NCI-H524 treated with DMSO at 0.1 percent for 48 hours (cell line): ENCODE results near the gene THSD4.

Experiments
- DNase-seq: peaks from one replicate; lab custom pipeline; 2025; lab: John Stamatoyannopoulos, UW

THSD4 gene

GRCh38 chr15:71810256-71811035 lies 695.2 kb downstream of the THSD4 start, which contains the start of gene NR2E3:
Gene NR2E3 (plus strand): TSS chr15:71810554. CDS start chr15:71810744, 190 bp downstream.
- DNase-seq = no peak

- no peak for DNase-seq
Measured at GRCh38 chr15:71811036-71811736, 695.9 kb downstream of the THSD4 start.

DNA sequence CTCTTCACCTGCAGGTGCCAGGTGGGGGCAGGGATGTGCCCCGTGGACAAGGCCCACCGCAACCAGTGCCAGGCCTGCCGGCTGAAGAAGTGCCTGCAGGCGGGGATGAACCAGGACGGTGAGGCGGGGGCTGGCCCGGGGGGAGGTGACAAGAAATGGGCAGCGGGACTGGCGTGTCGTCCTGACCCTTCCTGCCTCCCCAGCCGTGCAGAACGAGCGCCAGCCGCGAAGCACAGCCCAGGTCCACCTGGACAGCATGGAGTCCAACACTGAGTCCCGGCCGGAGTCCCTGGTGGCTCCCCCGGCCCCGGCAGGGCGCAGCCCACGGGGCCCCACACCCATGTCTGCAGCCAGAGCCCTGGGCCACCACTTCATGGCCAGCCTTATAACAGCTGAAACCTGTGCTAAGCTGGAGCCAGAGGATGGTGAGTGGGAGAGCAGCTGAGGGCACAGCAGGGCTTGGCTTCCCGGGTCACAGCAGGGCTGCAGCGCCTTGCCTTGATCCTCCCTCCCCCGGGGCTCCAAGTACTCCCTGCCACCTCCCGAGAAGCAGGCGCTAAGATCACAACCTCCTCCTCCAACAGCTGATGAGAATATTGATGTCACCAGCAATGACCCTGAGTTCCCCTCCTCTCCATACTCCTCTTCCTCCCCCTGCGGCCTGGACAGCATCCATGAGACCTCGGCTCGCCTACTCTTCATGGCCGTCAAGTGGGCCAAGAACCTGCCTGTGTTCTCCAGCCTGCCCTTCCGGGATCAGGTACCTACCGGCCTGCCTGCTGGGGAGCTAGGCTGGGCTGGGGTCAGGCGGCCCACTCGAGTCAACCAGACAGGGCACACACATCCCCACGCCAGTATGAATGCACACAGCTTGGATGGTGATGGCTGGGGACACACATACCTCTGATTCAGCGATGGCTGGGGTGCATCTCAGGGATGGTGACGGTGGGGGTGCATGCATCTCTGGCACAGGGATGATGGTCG lies 696.8 kb downstream of the THSD4 start:
- no peak for DNase-seq

DNA sequence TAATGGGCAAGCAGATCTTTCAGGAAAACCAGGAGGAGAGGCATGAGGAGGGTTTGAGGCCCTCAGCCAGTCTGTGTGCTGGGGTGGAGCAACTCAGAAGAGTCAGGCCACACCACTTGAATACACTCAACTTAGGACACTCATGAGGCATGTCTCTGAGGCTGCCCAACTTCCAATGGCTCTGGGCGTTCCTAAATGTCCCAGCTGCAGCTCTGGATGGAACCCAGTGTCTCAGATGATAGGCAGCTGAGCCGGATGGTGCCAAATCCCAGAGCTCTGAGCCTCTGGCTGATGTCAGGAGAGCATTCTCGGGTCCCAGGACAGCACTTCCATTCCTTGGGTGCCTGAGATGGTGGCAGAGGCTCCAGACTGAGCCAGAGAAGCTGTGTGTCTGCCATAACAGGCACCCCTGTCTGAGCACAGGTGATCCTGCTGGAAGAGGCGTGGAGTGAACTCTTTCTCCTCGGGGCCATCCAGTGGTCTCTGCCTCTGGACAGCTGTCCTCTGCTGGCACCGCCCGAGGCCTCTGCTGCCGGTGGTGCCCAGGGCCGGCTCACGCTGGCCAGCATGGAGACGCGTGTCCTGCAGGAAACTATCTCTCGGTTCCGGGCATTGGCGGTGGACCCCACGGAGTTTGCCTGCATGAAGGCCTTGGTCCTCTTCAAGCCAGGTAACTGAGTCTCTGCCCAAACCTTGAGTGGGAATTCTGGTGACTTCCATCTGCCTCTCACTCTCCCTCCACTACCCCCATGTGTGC lies 697.9 kb downstream of the THSD4 start:
- DNase-seq = no peak

GRCh38 chr15:71813723-71814470 lies 698.6 kb downstream of the THSD4 start:
- DNase-seq = no peak

DNA sequence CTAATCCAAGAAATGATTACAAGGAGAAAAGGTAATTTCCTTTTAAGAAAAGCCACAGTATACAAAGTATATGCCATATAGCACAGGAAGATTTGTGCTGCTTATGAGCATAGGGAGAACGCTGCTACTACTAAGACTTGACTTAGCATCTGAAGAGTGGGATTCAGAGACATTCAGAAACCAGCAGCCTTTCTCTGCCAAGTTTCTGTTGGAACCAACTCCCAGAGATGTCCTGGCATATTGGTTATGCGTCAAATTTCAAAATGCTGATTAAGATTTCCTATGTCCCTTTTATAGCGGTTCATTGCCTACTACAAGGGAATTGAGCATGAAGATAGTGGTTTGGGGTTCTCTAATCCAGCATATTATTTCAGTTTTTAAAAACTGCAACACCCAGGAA lies 700.0 kb downstream of the THSD4 start:
- no peak for DNase-seq

DNA sequence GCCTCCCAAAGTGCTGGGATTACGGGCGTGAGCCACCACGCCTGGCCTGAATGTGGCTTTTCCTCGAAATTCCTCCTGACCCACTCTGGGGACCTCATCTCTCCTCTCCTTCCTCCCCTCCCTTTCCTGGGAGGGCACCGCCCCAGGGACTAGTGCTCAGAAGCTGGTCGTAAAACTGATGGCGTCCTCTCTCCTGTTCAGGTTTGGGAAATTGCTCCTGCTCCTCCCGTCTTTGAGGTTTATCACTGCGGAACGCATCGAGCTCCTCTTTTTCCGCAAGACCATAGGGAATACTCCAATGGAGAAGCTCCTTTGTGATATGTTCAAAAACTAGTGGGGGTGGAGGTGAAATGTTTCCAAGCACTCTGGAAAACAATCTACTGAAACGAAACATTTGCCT lies 702.1 kb downstream of the THSD4 start:
- DNase-seq = no peak

DNA sequence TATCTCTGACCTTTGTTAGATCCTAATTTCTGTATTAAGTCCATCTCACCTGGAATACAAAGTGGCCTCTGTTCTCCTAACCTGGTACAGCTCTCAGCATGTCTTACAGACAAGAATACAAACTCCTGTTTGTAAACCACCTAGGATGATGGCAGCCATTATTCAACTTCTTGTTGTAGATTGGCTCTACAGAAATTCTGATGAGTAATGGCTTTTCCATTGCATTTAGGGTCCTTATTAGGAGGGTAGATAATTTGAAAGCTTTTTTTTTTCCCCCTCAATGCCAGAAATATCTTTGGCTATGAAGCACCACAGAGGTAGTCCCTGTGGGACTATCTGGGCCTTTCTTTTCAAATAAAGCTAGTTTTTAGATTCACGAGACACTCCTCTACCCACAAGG lies 704.9 kb downstream of the THSD4 start:
- no peak for DNase-seq

DNA sequence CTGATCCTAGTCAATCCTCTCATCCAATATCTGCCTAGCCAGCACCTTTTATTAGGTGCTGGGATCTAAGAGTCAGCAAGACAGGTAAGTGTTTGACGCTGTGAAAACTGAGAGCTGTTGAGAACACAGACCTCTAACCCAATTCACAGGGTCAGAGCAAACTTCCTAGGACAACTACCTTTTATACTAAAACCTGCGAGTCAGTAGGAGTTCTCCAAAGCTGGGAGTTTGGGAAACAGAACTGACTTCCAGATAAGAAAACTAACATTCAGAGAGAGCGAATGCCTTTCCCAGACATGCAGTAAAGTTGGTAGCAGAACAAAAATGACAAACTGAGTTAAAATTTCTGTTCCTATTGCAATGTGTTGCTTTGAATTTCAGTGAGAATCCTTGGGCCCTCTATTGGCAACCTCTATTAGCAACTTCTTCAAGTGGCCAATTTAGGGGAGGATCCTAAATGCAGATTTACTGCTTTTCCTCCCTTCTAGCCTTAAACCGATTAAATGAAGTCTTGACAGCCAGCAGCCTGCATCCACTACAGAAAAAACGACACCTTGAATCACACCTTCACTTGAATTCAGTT lies 706.4 kb downstream of the THSD4 start:
- no peak for DNase-seq

- DNase-seq = no peak
Measured at GRCh38 chr15:71822890-71823630, 707.8 kb downstream of the THSD4 start.

GRCh38 chr15:71823801-71824200 lies 708.5 kb downstream of the THSD4 start:
- DNase-seq = no peak

- DNase-seq = no peak
Measured at GRCh38 chr15:71825021-71825730, 709.9 kb downstream of the THSD4 start.

DNA sequence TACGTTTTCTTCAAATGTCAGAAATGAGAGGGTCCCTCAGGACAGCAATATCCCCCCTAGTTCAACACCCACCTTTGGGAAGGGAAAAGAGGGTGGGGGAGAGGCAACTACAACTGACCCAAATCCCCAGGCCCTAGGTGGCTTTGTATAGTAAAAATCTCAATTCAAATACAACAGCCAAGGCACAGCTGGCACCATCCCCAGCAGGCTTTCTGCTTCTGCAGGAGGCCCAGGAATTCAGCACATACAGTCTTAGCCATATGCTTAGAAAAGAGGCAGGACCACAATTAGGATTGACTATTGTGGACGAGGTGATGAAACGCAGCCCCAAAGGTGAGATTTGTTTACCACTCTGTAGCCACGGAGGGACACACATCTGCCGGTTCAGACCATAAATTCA lies 710.9 kb downstream of the THSD4 start:
- no peak for DNase-seq

GRCh38 chr15:71830981-71831380 lies 715.7 kb downstream of the THSD4 start:
- no peak for DNase-seq
